HUES48 (cell line): Measurements from ENCODE around the gene NDUFV2.
"Not testable (repeated sequence)": the region's sequence is repeated elsewhere in the genome, so short reads cannot be mapped to it uniquely, and the experiment has no call there.

ENCODE experiments used
- H3K27ac ChIP-seq: one replicate; pipeline ENCODE4 v1.7.0; 2013; ENCODE audit warnings: low read depth, low read length, inconsistent platforms
- H3K27me3 ChIP-seq: 2 replicates; pipeline ENCODE4 v1.6.1; 2013; ENCODE audit warnings: mild to moderate bottlenecking, low read length; ENCODE audit not compliant: control insufficient read depth, insufficient read depth
- H3K36me3 ChIP-seq: 2 replicates; pipeline ENCODE4 v1.6.1; 2013; ENCODE audit warnings: low read length; ENCODE audit not compliant: control insufficient read depth, insufficient read depth
- H3K4me1 ChIP-seq: 2 replicates; pipeline ENCODE4 v1.6.1; 2013; ENCODE audit warnings: mild to moderate bottlenecking, low read length; ENCODE audit not compliant: control insufficient read depth, insufficient read depth
- H3K4me3 ChIP-seq: 2 replicates; pipeline ENCODE4 v1.5.1; 2013; ENCODE audit warnings: mild to moderate bottlenecking, low read depth, low read length
- H3K9ac ChIP-seq: 2 replicates; pipeline ENCODE4 v1.6.1; 2013; ENCODE audit warnings: mild to moderate bottlenecking, low read depth, low read length, moderate library complexity
- H3K9me3 ChIP-seq: 2 replicates; pipeline ENCODE4 v1.6.1; 2013; ENCODE audit warnings: low read length; ENCODE audit not compliant: control insufficient read depth, insufficient read depth

Gene NDUFV2

GRCh38 chr18:9156604-9157249 is 54.2 kb downstream of the NDUFV2 start:
- Histone ChIP-seq H3K27ac (no peak overlapping the region), H3K4me1 (no peaks in the 10 kb centered on the region), H3K36me3 (no peaks in the 10 kb centered on the region), H3K9ac (no peak overlapping the region), H3K4me3 (no peak overlapping the region), H3K27me3 (no peaks in the 10 kb centered on the region), H3K9me3 (no peaks in the 10 kb centered on the region)

- H3K4me1 ChIP-seq, result no peaks in the 10 kb centered on the region
- H3K27me3 ChIP-seq, result no peaks in the 10 kb centered on the region
- H3K9ac ChIP-seq, result no peak overlapping the region
- no peaks in the 10 kb centered on the region for H3K9me3 ChIP-seq
- no peak overlapping the region for H3K27ac ChIP-seq
- no peak overlapping the region for H3K4me3 ChIP-seq
- H3K36me3 ChIP-seq, result no peaks in the 10 kb centered on the region
Observed at GRCh38 chr18:9157806-9158205, 55.3 kb downstream of the NDUFV2 start.

- Histone ChIP-seq H3K4me3 (no peak overlapping the region), H3K27me3 (no peaks in the 10 kb centered on the region), H3K36me3 (no peaks in the 10 kb centered on the region), H3K9ac (no peak overlapping the region), H3K27ac (no peak overlapping the region), H3K4me1 (no peaks in the 10 kb centered on the region), H3K9me3 (no peaks in the 10 kb centered on the region)
Observed at GRCh38 chr18:9160014-9160413, 57.5 kb downstream of the NDUFV2 start.

- not testable (repeated sequence) for H3K9me3 ChIP-seq, H3K27me3 ChIP-seq, H3K4me1 ChIP-seq, H3K27ac ChIP-seq, H3K36me3 ChIP-seq, H3K9ac ChIP-seq, H3K4me3 ChIP-seq
Observed at GRCh38 chr18:9162663-9163062, 60.2 kb downstream of the NDUFV2 start.

GRCh38 chr18:9164149-9164548 is 61.6 kb downstream of the NDUFV2 start:
- H3K9me3 ChIP-seq, H3K36me3 ChIP-seq, H3K27me3 ChIP-seq, H3K4me1 ChIP-seq, H3K9ac ChIP-seq, H3K27ac ChIP-seq, H3K4me3 ChIP-seq: not testable (repeated sequence)

GRCh38 chr18:9165883-9166282 is 63.4 kb downstream of the NDUFV2 start:
- not testable (repeated sequence) for H3K36me3 ChIP-seq

GRCh38 chr18:9169515-9169914 is 67.0 kb downstream of the NDUFV2 start:
- not testable (repeated sequence) for H3K27me3 ChIP-seq, H3K9ac ChIP-seq, H3K36me3 ChIP-seq, H3K4me1 ChIP-seq, H3K27ac ChIP-seq, H3K9me3 ChIP-seq, H3K4me3 ChIP-seq

More at GRCh38 chr18:9165883-9166282, 63.4 kb downstream of the NDUFV2 start:
- H3K9me3 ChIP-seq, H3K9ac ChIP-seq, H3K4me1 ChIP-seq, H3K27me3 ChIP-seq, H3K4me3 ChIP-seq, H3K27ac ChIP-seq: not testable (repeated sequence)

GRCh38 chr18:9171919-9172318 is 69.4 kb downstream of the NDUFV2 start:
- not testable (repeated sequence) for H3K9ac ChIP-seq, H3K4me1 ChIP-seq, H3K4me3 ChIP-seq, H3K36me3 ChIP-seq, H3K27ac ChIP-seq, H3K27me3 ChIP-seq, H3K9me3 ChIP-seq

GRCh38 chr18:9172506-9173127 is 70.1 kb downstream of the NDUFV2 start:
- Histone ChIP-seq H3K9me3 (no peaks in the 10 kb centered on the region), H3K27me3 (no peaks in the 10 kb centered on the region), H3K9ac (no peak overlapping the region), H3K4me3 (no peak overlapping the region), H3K4me1 (no peaks in the 10 kb centered on the region), H3K27ac (no peak overlapping the region), H3K36me3 (no peaks in the 10 kb centered on the region)

GRCh38 chr18:9173770-9174233 is 71.3 kb downstream of the NDUFV2 start:
- no peaks in the 10 kb centered on the region for H3K9me3 ChIP-seq
- no peak overlapping the region for H3K9ac ChIP-seq
- H3K27ac ChIP-seq, result no peak overlapping the region
- H3K27me3 ChIP-seq, result no peaks in the 10 kb centered on the region
- H3K36me3 ChIP-seq, result no peaks in the 10 kb centered on the region
- H3K4me3 ChIP-seq, result no peak overlapping the region
- H3K4me1 ChIP-seq, result no peaks in the 10 kb centered on the region

GRCh38 chr18:9174302-9174701 is 71.8 kb downstream of the NDUFV2 start:
- H3K36me3 ChIP-seq, result no peaks in the 10 kb centered on the region
- H3K4me1 ChIP-seq, result no peaks in the 10 kb centered on the region
- no peak overlapping the region for H3K9ac ChIP-seq
- no peaks in the 10 kb centered on the region for H3K27me3 ChIP-seq
- H3K4me3 ChIP-seq, result no peak overlapping the region
- H3K27ac ChIP-seq, result no peak overlapping the region
- H3K9me3 ChIP-seq, result no peaks in the 10 kb centered on the region
